Stimulated activated naive B cell treated with anti-CD40 and anti-IgM and Interleukin-4, amounts not matched to agents 10 μg/mL and 1 μg/mL and 100 μg/mL, for 72 hours (primary cell): ENCODE measurements around the gene SYT2.
"Not testable (repeated sequence)": the region's sequence is repeated elsewhere in the genome, so short reads cannot be mapped to it uniquely, and the experiment has no call there.

Source experiments
- ATAC-seq, 2 donors: fragments of 150-1000 bp; cut with Tn5 transposase; replicated peaks; 2 replicates each; pipeline ENCODE4 v1.10.0; 2021; ENCODE audit warnings: moderate library complexity in 1 of 2
- DNase-seq: peaks from one replicate; pipeline ENCODE4 v3.0.0; 2021
- H3K27ac Mint-ChIP-seq: one replicate; pipeline ENCODE4 v1.8.0; 2022; ENCODE audit warnings: mild to moderate bottlenecking, mixed read lengths
- H3K27me3 Mint-ChIP-seq, 2 donors: one replicate each; pipeline ENCODE4 v1.8.0; 2022; ENCODE audit warnings: mixed read lengths in 2 of 2
- H3K36me3 Mint-ChIP-seq, 2 donors: one replicate each; pipeline ENCODE4 v1.8.0; 2022; ENCODE audit warnings: mixed read lengths in 2 of 2, mild to moderate bottlenecking in 1 of 2
- H3K4me1 Mint-ChIP-seq, 2 donors: one replicate each; pipeline ENCODE4 v1.8.0; 2022; ENCODE audit warnings: mixed read lengths in 2 of 2, mild to moderate bottlenecking in 1 of 2
- H3K4me3 Mint-ChIP-seq, 2 donors: one replicate each; pipeline ENCODE4 v1.8.0; 2022; ENCODE audit warnings: mild to moderate bottlenecking in 2 of 2, mixed read lengths in 2 of 2, moderate library complexity in 1 of 2
- H3K9me3 Mint-ChIP-seq, 2 donors: one replicate each; pipeline ENCODE4 v1.8.0; 2022; ENCODE audit warnings: mixed read lengths in 2 of 2, mild to moderate bottlenecking in 1 of 2

The SYT2 gene

DNA sequence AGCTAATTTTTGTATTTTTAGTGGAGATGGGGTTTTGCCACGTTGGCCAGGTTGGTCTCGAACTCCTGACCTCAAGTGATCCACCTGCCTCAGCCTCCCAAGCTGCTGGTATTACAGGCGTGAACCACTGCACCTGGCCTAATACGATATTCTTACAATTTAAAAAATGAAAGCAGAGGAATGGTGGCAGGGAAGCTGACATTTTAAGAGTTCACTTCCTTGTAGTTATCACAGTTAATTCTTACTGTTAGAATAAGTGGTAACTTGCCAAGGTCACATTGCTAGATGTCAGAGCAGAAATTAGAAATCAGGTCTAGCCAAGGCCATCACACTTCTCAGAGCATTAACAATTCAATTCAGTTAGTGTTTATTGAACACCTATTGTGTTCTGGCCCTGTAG, 154.2 kb downstream of the SYT2 start:
- not testable (repeated sequence) for H3K27ac Mint-ChIP-seq, H3K27me3 Mint-ChIP-seq, DNase-seq, H3K9me3 Mint-ChIP-seq, ATAC-seq, H3K4me3 Mint-ChIP-seq, H3K36me3 Mint-ChIP-seq
- peaks cover 14 to 27% of the 10 kb centered on the region in 2 donors for H3K4me1 Mint-ChIP-seq

DNA sequence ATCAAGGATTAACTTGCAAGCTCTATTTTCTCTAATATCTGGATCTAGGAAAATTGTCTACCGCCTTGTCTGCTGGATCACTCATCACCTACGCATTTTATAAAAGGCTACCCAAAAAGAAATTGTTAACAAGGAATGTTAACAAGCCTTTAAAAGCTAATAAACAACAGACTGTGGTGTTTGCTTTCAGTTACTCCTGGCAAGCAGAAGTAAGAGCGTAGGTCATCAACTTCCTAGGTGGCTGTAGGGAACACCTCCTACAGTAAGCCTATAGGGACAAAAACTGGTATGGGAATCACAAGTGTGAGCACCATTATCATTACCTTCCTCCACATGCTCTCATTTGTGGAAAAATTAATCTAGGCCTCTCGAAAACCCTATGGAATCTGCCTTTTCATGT, 155.6 kb downstream of the SYT2 start:
- not testable (repeated sequence) for H3K9me3 Mint-ChIP-seq, H3K36me3 Mint-ChIP-seq, DNase-seq, ATAC-seq, H3K27me3 Mint-ChIP-seq, H3K4me3 Mint-ChIP-seq, H3K27ac Mint-ChIP-seq
- peaks cover 14 to 27% of the 10 kb centered on the region in 2 donors for H3K4me1 Mint-ChIP-seq

DNA sequence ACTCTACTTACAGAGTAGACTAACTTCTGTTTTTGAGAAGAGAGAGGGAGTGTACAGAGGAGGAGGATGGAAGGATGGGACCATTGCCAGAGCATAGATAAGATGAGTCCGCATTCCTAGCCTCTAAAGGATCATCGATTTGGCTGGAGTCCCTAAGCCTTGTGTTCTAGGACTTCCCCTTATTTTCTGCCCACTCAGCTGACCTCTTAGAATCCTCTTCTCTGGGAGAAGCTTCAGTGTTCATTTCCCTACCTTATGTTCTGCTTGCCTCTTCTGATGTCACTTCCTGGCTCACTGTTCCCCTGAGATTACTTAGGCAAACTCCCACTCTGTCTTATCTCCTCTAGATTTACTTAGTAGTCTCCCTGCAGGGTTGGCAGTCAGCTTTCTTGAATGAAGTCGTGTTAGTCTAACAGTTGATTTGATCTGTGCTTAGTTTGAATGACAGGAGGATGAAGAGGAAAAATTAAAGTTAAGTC, 156.7 kb downstream of the SYT2 start:
- Mint-ChIP-seq H3K27me3 (no peaks in the 10 kb centered on the region), H3K36me3 (peaks cover 0 to 3% of the 10 kb centered on the region in 2 donors), H3K4me1 (peaks cover 14 to 21% of the 10 kb centered on the region in 2 donors), H3K27ac (peak overlapping the region; percentile 32), H3K9me3 (peaks cover 0 to 1% of the 10 kb centered on the region in 2 donors), H3K4me3 (peak overlapping the region; percentile 14 to 60)
- DNase-seq, result peak; percentile 26
- peak; percentile 92 to 99 for ATAC-seq

DNA sequence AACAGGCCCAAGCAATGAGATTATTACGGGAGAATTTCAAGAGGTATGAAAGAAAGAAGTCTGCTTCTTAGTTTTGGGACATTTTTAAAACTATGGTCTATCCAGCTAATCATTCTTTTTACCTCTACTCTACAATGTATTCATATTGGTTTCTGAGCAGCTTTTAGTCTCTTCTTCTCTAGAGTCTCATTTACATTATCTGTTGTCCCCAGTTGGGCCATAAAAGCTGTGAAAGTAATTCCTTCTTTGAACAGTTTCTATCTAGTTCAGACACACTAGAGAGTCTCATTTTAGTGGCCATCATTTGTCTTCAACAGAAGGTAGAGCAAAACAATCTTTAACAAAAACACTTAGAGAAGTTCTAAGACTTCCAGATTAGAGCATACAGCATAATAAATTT, 157.2 kb downstream of the SYT2 start:
- H3K4me1 Mint-ChIP-seq, result peaks cover 14 to 16% of the 10 kb centered on the region in 2 donors

DNA sequence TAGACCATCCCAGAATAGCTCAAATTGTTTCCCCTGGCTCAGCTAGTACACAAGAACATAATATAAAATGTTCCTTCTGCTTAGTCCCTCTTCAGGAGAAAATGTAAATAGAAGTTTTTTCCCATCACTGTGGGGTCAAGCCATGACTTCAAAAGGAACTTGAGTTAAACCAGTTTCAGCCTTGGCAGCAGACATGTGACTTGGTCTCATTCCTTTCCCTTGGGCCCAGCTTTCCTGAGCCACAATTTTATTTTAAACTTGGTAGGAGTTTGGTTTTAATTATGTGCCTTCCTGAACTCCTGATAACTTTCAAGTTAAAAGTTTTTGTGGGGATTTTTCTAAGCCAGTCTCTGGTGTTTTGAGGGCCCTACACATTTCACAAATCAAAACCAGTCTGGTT, 157.6 kb downstream of the SYT2 start:
- H3K27ac Mint-ChIP-seq, ATAC-seq, DNase-seq, H3K4me3 Mint-ChIP-seq, H3K9me3 Mint-ChIP-seq, H3K27me3 Mint-ChIP-seq, H3K36me3 Mint-ChIP-seq: not testable (repeated sequence)
- H3K4me1 Mint-ChIP-seq, result peaks cover 14 to 16% of the 10 kb centered on the region in 2 donors

More for the DNA sequence above, 157.2 kb downstream of the SYT2 start:
- not testable (repeated sequence) for H3K27me3 Mint-ChIP-seq, H3K36me3 Mint-ChIP-seq, DNase-seq, H3K9me3 Mint-ChIP-seq, H3K4me3 Mint-ChIP-seq
- peak in 1 of 2 donors; percentile 16 for ATAC-seq
- peak overlapping the region; percentile 32 for H3K27ac Mint-ChIP-seq

DNA sequence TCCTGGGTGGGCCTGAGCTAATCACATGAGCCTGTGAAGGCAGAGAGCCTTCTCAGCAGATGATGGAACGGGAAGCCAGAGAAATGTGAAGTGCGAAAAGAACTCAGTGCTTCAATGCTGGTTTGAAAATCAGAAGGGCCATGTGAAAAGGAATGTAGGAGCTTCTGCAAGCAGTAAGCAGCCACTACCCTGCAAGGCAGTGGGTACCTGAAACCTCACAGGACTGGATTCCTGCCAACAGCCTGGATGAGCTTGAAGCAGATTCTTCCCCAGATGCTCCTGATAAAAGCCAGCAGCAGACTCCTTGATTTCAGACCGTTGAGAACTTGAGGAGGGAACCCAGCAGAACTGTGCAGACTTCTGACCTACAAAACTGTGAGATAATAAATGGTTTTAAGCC, 158.6 kb downstream of the SYT2 start:
- H3K4me3 Mint-ChIP-seq, result no peak overlapping the region
- H3K36me3 Mint-ChIP-seq, result peaks cover 0 to 3% of the 10 kb centered on the region in 2 donors
- no peak overlapping the region for H3K27ac Mint-ChIP-seq
- DNase-seq (no peak), ATAC-seq (no peak)
- peaks cover 20 to 21% of the 10 kb centered on the region in 2 donors for H3K4me1 Mint-ChIP-seq
- H3K9me3 Mint-ChIP-seq, result peaks cover 0 to 1% of the 10 kb centered on the region in 2 donors
- H3K27me3 Mint-ChIP-seq, result no peaks in the 10 kb centered on the region

DNA sequence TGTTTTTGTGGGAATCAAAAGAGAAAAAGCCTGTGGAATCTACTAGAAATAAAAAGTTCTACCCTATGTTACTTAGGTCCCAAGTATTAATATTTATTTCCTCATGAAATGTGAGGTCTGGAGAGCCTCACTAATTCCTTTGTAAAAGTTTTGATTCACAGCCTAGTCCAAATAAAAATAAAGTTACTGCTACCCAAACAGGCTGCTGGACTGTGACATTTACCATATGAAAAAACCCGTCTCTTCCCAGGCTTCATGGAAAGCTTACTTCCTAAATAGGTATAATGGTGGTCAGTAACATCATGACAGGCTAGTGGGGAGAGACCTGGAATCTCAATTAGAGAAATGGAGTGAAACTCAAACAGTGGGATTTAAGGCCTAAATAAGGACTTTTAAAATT, 160.2 kb downstream of the SYT2 start:
- not testable (repeated sequence) for H3K36me3 Mint-ChIP-seq, H3K27ac Mint-ChIP-seq, H3K4me3 Mint-ChIP-seq, DNase-seq, ATAC-seq, H3K27me3 Mint-ChIP-seq, H3K9me3 Mint-ChIP-seq
- H3K4me1 Mint-ChIP-seq, result peaks cover 25 to 31% of the 10 kb centered on the region in 2 donors

DNA sequence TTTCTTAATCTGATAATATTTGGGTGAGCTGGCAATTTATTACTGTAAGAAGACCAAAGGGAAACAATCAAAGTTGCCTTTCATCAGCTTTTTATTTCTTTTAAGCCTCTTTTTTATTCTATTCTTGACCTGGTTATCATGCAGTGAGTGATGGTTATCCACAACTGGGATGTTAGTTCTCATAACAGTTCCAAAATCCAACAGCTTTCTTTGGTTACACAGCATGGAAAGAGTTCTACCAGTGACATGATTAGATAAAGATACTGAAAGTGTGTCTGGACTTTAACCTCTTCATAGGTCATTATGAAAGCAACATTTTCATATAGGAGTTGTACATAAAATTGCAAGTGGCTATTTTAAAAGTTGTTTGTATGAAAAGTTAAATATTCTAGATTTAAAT, 163.0 kb downstream of the SYT2 start:
- no peak overlapping the region for H3K27ac Mint-ChIP-seq
- H3K4me1 Mint-ChIP-seq, result peaks cover 13 to 15% of the 10 kb centered on the region in 2 donors
- H3K27me3 Mint-ChIP-seq, result no peaks in the 10 kb centered on the region
- ATAC-seq (no peak), DNase-seq (no peak)
- no peak overlapping the region for H3K4me3 Mint-ChIP-seq
- no peaks in the 10 kb centered on the region for H3K9me3 Mint-ChIP-seq
- H3K36me3 Mint-ChIP-seq, result peaks cover 0 to 2% of the 10 kb centered on the region in 2 donors

DNA sequence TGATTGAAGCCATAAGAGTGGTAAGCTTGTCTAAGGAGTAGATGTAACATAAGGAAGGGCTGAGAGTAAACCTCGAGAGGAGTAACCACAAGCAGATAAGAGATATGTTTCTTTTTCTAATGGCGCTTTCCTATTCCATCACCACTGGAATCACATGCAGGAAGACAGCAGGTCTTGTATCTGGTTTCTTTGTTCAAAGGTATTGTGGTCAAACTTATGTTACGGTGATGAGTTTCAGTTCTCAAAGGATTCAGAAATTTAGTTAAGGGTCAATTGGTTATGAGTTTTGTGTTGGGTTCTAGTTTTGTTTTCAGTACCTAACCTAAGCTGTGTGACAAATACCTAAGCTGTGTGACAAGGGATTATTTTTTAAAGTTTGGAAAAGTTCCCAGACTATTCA, 163.5 kb downstream of the SYT2 start:
- DNase-seq, H3K9me3 Mint-ChIP-seq, H3K36me3 Mint-ChIP-seq, H3K27me3 Mint-ChIP-seq: not testable (repeated sequence)
- Mint-ChIP-seq H3K4me1 (peaks cover 14 to 15% of the 10 kb centered on the region in 2 donors), H3K27ac (peak overlapping the region; percentile 7), H3K4me3 (peak overlapping the region in 1 of 2 donors; percentile 33)
- ATAC-seq, result peak; percentile 31 to 81

DNA sequence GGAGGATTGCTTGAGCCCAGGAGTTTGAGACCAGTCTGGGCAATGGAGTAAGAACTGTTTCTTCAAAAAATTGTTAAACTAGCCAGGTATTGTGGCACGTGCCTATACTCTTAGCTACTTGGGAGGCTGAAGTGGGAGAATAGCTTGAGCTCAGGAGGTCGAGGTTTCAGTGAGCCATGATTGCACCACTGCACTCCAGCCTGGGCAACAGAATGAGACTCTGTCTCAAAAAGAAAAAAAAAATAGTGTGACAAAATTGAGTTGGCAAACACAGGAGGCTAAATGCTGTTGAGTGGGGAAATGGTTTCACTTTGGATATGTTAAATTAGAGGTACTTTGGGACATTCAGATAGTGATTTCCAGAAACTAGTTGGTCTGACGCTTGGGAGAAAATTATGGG, 163.9 kb downstream of the SYT2 start:
- Mint-ChIP-seq H3K4me3 (peak overlapping the region in 1 of 2 donors; percentile 33), H3K4me1 (peaks cover 15 to 17% of the 10 kb centered on the region in 2 donors), H3K27ac (peak overlapping the region; percentile 7)
- DNase-seq, H3K9me3 Mint-ChIP-seq, H3K27me3 Mint-ChIP-seq, H3K36me3 Mint-ChIP-seq: not testable (repeated sequence)
- peak in 1 of 2 donors; percentile 27 for ATAC-seq

DNA sequence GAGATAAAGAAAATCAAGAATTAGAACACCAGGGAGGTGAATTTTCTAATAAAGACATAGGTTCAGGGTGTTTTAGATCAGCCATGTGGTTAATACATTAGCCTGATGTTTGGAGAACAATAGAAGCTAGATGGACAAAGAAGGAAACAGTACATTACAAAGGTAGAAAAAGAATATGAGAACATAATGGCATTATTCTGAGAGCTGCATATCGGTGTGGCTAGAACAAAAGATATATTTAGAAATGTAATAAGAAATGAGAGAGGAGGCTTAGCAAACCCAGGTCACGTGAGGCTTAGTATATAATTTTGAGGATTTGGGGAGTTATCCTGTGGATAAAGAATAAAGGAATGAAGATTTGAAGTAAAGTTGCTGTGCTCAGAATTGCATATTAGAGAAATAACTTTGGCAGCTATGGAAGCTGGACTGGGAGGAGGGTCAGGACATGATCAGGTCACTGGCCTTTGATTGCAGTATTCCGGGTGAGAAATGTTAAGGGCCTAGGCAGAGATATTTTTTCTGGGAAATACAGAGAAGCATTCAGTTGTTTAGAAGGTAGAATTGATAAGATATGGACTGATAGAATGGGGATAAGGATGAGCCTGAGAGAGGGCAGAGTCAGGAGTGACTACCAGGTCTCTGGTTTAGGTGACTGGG, 164.5 kb downstream of the SYT2 start:
- ATAC-seq, H3K27ac Mint-ChIP-seq, H3K9me3 Mint-ChIP-seq: not testable (repeated sequence)

DNA sequence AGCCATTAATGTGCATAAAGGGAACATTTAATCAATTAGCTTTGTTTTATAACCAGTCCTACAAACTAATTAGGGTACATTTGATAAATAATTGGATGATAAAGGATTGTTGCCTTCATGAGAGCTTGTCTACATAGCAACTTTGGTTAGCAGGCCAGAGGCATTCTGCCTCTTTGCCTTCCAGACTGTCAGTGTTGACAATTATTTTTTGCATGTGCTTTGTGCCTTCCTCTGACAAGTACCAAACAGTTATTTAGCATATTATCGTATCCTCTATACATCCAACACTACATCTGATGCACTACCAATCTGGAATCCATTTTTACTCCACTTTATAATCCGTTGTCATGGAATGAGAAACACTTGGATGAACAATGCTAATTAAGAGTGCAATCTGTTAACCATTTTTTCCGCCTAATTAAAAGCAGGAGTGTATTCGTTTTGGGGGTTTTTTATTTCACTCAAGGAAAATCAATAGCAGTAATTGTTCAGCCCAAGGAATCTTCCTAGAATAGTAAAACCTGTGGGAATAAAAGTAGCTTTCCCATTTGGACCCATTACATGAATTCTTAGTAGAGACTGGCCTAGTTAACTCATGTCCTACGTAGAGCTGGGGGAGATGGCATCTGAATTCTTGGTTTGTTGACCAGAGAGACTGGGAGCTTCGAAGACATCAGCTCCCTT, 165.3 kb downstream of the SYT2 start:
- not testable (repeated sequence) for ATAC-seq, H3K36me3 Mint-ChIP-seq, H3K9me3 Mint-ChIP-seq, DNase-seq, H3K27ac Mint-ChIP-seq, H3K4me3 Mint-ChIP-seq, H3K27me3 Mint-ChIP-seq
- peaks cover 19 to 22% of the 10 kb centered on the region in 2 donors for H3K4me1 Mint-ChIP-seq

More for the DNA sequence above, 164.5 kb downstream of the SYT2 start:
- not testable (repeated sequence) for H3K27me3 Mint-ChIP-seq, DNase-seq, H3K36me3 Mint-ChIP-seq, H3K4me3 Mint-ChIP-seq
- H3K4me1 Mint-ChIP-seq, result peaks cover 15 to 17% of the 10 kb centered on the region in 2 donors

DNA sequence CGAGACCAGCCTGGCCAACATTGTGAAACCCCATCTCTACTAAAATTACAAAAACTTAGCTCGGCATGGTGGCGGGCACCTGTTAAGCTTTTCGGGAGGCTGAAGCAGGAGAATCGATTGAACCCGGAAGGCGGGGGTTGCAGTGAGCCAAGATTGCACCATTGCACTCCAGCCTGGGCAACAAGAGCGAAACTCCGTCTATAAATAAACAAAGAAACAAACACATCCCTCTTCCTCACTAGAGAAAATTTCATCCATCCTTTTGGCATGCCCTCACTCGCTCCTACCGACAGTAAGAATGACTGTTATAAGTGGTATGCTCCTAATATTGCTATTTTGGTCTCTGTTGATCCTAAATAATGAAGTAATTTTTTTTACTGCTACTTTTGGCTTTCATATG, 166.7 kb downstream of the SYT2 start:
- H3K27ac Mint-ChIP-seq, DNase-seq, H3K27me3 Mint-ChIP-seq, ATAC-seq, H3K36me3 Mint-ChIP-seq, H3K4me3 Mint-ChIP-seq, H3K9me3 Mint-ChIP-seq: not testable (repeated sequence)
- peaks cover 30 to 35% of the 10 kb centered on the region in 2 donors for H3K4me1 Mint-ChIP-seq

DNA sequence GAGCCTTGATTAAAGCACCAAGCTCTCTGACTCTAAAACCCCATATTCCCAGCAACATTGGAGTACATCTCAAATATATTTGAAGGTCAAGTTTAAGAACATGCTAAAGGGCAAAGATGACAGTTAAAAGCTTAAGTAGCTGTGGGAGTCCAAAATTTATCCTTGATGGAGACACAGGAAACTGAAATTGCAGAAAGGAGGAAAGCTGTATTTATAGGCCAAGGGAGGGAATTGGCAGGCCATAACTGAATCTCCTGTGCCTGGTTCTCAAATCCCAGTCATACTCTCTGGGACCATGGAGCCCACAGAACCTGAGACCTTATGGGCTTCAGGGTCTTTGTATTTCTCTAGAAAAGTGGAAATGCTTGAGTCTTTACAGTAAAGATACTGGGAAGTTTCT, 167.8 kb downstream of the SYT2 start:
- not testable (repeated sequence) for H3K9me3 Mint-ChIP-seq, H3K4me3 Mint-ChIP-seq, H3K36me3 Mint-ChIP-seq, H3K27ac Mint-ChIP-seq, DNase-seq, ATAC-seq, H3K27me3 Mint-ChIP-seq
- peaks cover 30 to 40% of the 10 kb centered on the region in 2 donors for H3K4me1 Mint-ChIP-seq

DNA sequence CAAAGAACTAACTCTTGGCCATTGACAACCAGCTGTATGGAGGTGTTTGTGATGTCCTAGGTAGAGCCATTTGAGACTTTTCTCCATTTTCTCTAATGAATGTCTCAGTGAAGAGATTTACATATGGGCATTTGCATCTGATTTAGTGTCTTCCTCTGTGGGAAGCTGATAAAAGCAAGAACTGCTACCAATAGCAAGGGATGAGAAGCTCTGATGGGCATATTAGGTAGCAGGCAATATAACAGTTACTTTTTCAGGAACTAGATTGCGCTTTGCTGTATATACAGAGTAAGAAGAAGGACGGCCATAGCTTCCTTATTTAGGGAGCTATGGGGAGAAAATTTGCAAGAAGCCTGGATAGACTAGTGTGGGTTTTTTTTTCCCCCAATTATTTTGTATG, 169.4 kb downstream of the SYT2 start:
- not testable (repeated sequence) for H3K36me3 Mint-ChIP-seq, H3K4me3 Mint-ChIP-seq, H3K9me3 Mint-ChIP-seq, H3K27me3 Mint-ChIP-seq, H3K27ac Mint-ChIP-seq, DNase-seq, ATAC-seq
- peaks cover 19 to 26% of the 10 kb centered on the region in 2 donors for H3K4me1 Mint-ChIP-seq
